ENCODE measurements around the gene SRRM1. TPM values are rescaled to one million over a fixed set of nuclear protein-coding genes. Genes with fewer than 3 reads are reported as not detected.
A peak's percentile ranks its signal among the peaks of the same experiment; 100 is the strongest.

Gene SRRM1, protein sequence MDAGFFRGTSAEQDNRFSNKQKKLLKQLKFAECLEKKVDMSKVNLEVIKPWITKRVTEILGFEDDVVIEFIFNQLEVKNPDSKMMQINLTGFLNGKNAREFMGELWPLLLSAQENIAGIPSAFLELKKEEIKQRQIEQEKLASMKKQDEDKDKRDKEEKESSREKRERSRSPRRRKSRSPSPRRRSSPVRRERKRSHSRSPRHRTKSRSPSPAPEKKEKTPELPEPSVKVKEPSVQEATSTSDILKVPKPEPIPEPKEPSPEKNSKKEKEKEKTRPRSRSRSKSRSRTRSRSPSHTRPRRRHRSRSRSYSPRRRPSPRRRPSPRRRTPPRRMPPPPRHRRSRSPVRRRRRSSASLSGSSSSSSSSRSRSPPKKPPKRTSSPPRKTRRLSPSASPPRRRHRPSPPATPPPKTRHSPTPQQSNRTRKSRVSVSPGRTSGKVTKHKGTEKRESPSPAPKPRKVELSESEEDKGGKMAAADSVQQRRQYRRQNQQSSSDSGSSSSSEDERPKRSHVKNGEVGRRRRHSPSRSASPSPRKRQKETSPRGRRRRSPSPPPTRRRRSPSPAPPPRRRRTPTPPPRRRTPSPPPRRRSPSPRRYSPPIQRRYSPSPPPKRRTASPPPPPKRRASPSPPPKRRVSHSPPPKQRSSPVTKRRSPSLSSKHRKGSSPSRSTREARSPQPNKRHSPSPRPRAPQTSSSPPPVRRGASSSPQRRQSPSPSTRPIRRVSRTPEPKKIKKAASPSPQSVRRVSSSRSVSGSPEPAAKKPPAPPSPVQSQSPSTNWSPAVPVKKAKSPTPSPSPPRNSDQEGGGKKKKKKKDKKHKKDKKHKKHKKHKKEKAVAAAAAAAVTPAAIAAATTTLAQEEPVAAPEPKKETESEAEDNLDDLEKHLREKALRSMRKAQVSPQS
- 10 to 100 TPM; 44.0 to 91.2 (median 58.1) TPM for total RNA-seq

- Histone ChIP-seq H3K4me1 (peaks cover 12 to 51% (median 25%) of the 10 kb centered on the region in 3 donors), H3K4me3 (peak within 1 kb of the TSS; percentile 76 to 86 (median 80)), H3K36me3 (peaks cover 0 to 26% (median 14%) of the 10 kb centered on the region in 3 donors), H3K9me3 (no peaks in the 10 kb centered on the region), H3K27ac (peak within 1 kb of the TSS; percentile 97 to 99 (median 98)), H3K27me3 (no peaks in the 10 kb centered on the region)
- DNase-seq = peak; percentile 97
- WGBS, 2 donors = 0% methylated on average over 5 to 15 of the region's 95 CpGs
- TF ChIP-seq CTCF (IDR thresholded peaks at IDR 0.05) (peak in 4 of 6 experiments; percentile 19 to 53 (median 23)), POLR2A (IDR thresholded peaks at IDR 0.05) (peak in 3 of 4 donors; percentile 98 to 99 (median 98))
- intact Hi-C loops (cut with DNase I) = no loop called here
Measured at GRCh38 chr1:24642481-24643362, at the start of gene SRRM1. Gene SRRM1 (plus strand): TSS chr1:24643302. CDS start chr1:24643327, 25 bp downstream.

- Histone ChIP-seq H3K9me3 (no peaks in the 10 kb centered on the region), H3K36me3 (no peaks in the 10 kb centered on the region), H3K4me1 (peaks cover 0 to 17% (median 7%) of the 10 kb centered on the region in 3 donors), H3K4me3 (no peak overlapping the region), H3K27me3 (peaks cover 0 to 36% (median 0%) of the 10 kb centered on the region in 4 donors), H3K27ac (no peak overlapping the region)
- intact Hi-C loops (cut with DNase I) = no loop called here
- WGBS, 2 donors = 44 to 52% methylated on average over 3 of the region's 3 CpGs
- no peak for DNase-seq
- TF ChIP-seq POLR2A (IDR thresholded peaks at IDR 0.05) (no peak), CTCF (IDR thresholded peaks at IDR 0.05) (no peak)
Measured at GRCh38 chr1:24594328-24594598, 48.8 kb upstream of the SRRM1 start.

- H3K4me3 ChIP-seq = no peak overlapping the region
- no peak for DNase-seq
- H3K4me1 ChIP-seq = peaks cover 0 to 14% (median 7%) of the 10 kb centered on the region in 3 donors
- intact Hi-C loops (cut with DNase I) = no loop called here
- TF ChIP-seq POLR2A (IDR thresholded peaks at IDR 0.05) (no peak), CTCF (IDR thresholded peaks at IDR 0.05) (no peak)
- H3K36me3 ChIP-seq = no peaks in the 10 kb centered on the region
- no peak overlapping the region for H3K27ac ChIP-seq
- peaks cover 0 to 44% (median 0%) of the 10 kb centered on the region in 4 donors for H3K27me3 ChIP-seq
- WGBS, 2 donors = 81 to 84% methylated on average over 9 of the region's 9 CpGs
- no peaks in the 10 kb centered on the region for H3K9me3 ChIP-seq
Measured at GRCh38 chr1:24596401-24596880, 46.7 kb upstream of the SRRM1 start.

GRCh38 chr1:24599265-24599664 lies 43.8 kb upstream of the SRRM1 start:
- Histone ChIP-seq H3K27ac (no peak overlapping the region), H3K27me3 (peaks cover 0 to 44% (median 0%) of the 10 kb centered on the region in 4 donors), H3K9me3 (no peaks in the 10 kb centered on the region), H3K4me3 (no peak overlapping the region), H3K36me3 (no peaks in the 10 kb centered on the region), H3K4me1 (peaks cover 0 to 12% (median 5%) of the 10 kb centered on the region in 3 donors)
- TF ChIP-seq CTCF (IDR thresholded peaks at IDR 0.05) (no peak), POLR2A (IDR thresholded peaks at IDR 0.05) (no peak)
- DNase-seq = no peak
- 92 to 100% methylated on average over 3 of the region's 3 CpGs for WGBS, 2 donors
- intact Hi-C loops (cut with DNase I) = no loop called here
